Breast epithelium (tissue), 3 donors: Measurements from ENCODE around the gene SIRT3.

Source experiments
- CTCF ChIP-seq, 3 donors: fragments of 450-650 bp; IDR thresholded peaks; one replicate each; pipeline ENCODE4 v1.5.1; 2016 to 2017; ENCODE audit warnings: antibody characterized with exemption in 3 of 3, mild to moderate bottlenecking in 3 of 3, moderate library complexity in 3 of 3
- POLR2A ChIP-seq: fragments of 450-650 bp; IDR thresholded peaks from one replicate; pipeline ENCODE4 v1.6.1; 2016; ENCODE audit warnings: antibody characterized with exemption, mild to moderate bottlenecking, moderate library complexity
- POLR2AphosphoS5 ChIP-seq, 3 donors: sonication (generic); formaldehyde crosslinking; IDR thresholded peaks; one replicate each; pipeline ENCODE4 v1.6.1; 2017; ENCODE audit warnings: antibody characterized with exemption in 3 of 3

DNA sequence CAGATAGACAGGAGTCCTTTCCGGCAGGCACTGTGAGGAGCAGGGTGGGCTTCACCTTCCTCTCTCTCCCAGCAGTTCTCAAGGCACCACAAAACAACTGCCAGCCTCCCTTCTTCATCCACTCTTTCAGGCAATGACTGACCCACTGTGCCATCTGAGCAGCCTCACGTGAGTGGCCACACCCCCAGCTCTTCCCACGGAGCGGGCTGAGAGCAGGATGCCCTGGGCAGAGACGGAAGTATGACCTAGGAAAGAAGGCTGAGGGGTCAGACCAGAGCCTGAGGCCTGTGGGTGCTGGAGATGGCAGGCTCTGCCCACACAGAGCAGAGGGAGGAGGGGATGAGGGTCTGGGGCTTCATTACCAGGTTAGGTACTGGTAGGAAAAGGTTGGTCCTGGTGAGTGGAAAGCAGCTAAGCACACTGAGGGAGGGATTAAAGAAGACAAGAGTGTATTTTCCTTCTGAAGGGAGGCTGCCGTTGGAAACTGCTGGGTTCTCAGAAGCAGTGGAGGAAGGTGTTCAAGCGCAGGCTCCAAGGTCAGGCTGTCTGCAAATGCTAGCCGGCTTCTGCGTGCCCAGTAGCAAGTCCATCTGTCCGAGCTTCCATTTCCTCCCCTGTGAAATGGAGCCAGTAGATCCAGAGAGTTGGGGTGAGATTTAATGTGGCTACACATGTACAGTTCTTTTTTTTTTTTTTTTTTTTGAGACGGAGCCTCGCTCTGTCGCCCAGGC, 46.7 kb upstream of the SIRT3 start:
- no peak for TF ChIP-seq CTCF (IDR thresholded peaks at IDR 0.05)
- TF ChIP-seq POLR2AphosphoS5 (IDR thresholded peaks at IDR 0.05): no peak
- no peak for TF ChIP-seq POLR2A
